Activated naive CD8-positive, alpha-beta T cell treated with anti-CD3 and anti-CD28 coated beads, Interleukin-2, amount 10 ng/mL, durations not matched to agents 7 days and 5 days (primary cell): ENCODE measurements around the gene BEND6. TPM values are rescaled to one million over a fixed set of nuclear protein-coding genes. Genes with fewer than 3 reads are reported as not detected.

Experiments
- ATAC-seq: fragments of 150-1000 bp; cut with Tn5 transposase; one replicate; pipeline ENCODE4 v1.10.0; 2021; ENCODE audit warnings: low read depth, moderate library complexity
- POLR2A ChIA-PET: fragments of 350-600 bp; sonication (Branson Sonifier 250); formaldehyde crosslinking; loops from one replicate; lab custom pipeline; 2021; ENCODE audit warnings: antibody characterized with exemption; lab: Charles Lee
- DNase-seq: peaks from one replicate; pipeline ENCODE4 v3.0.0; 2021
- H3K27ac Mint-ChIP-seq: one replicate; pipeline ENCODE4 v1.8.0; 2022; ENCODE audit warnings: mild to moderate bottlenecking, mixed read lengths
- H3K27me3 Mint-ChIP-seq: one replicate; pipeline ENCODE4 v1.8.0; 2022; ENCODE audit warnings: mild to moderate bottlenecking, moderate library complexity, mixed read lengths
- H3K36me3 Mint-ChIP-seq: one replicate; pipeline ENCODE4 v1.8.0; 2021; ENCODE audit warnings: mild to moderate bottlenecking, mixed read lengths
- H3K4me1 Mint-ChIP-seq: one replicate; pipeline ENCODE4 v1.8.0; 2021; ENCODE audit warnings: mixed read lengths
- H3K4me3 Mint-ChIP-seq: one replicate; pipeline ENCODE4 v1.8.0; 2022; ENCODE audit warnings: mild to moderate bottlenecking, moderate library complexity, mixed read lengths
- H3K9me3 Mint-ChIP-seq: one replicate; pipeline ENCODE4 v1.8.0; 2021; ENCODE audit warnings: mixed read lengths
- total RNA-seq, 2 experiments: library from RNA; stranded (reverse); gene quantifications; one replicate each; pipeline ENCODE4 v1.2.3, GENCODE V29; 2021

The BEND6 gene
- total RNA-seq, 2 experiments from 2014 or later = not detected

DNA sequence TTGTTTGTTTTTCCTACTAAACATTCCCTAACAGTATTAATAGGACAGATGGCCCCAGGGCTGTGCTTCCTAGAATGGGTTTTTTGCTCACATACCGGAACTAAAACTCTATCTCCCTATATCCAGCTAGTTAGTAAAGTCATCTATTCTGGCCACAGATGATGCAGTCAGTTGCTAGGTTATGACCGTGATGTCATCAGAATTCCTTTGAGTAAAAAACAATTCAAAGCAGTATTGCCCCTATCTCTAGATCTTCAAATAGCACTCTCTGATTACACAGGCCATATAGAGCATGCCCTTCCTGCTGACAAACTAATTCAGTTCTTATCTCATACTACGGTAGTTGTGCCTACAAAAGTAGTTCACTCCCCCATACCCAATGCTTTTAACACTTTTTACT lies 117.2 kb downstream of the BEND6 start:
- DNase-seq = no peak
- no peaks in the 10 kb centered on the region for H3K4me1 Mint-ChIP-seq
- no peak overlapping the region for H3K27ac Mint-ChIP-seq
- no peaks in the 10 kb centered on the region for H3K27me3 Mint-ChIP-seq
- H3K36me3 Mint-ChIP-seq = peaks cover 12% of the 10 kb centered on the region
- H3K4me3 Mint-ChIP-seq = no peak overlapping the region
- no peak for ATAC-seq
- POLR2A ChIA-PET = no interaction called here
- H3K9me3 Mint-ChIP-seq = no peaks in the 10 kb centered on the region

DNA sequence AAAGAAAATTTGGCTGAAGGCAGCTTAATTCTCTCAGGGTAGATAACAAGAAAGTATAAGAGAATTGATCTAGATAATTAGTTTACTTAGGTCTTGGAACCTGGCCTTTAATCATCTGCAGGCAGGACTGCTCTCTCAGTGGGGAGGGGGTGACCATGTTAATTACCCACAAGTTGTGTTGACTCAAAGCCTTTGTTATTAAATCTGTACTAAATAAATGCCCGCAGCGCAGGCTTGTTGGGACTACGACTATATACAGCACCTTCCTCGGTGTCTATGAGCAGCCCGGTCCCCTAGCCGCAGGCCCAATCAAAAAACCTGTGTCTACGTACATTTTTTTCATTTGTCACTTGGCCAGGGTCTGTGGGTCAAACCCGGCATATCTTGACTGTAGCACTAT lies 119.5 kb downstream of the BEND6 start:
- Mint-ChIP-seq H3K27ac (no peak overlapping the region), H3K4me3 (no peak overlapping the region), H3K9me3 (peaks cover 4% of the 10 kb centered on the region), H3K4me1 (no peaks in the 10 kb centered on the region), H3K27me3 (no peaks in the 10 kb centered on the region), H3K36me3 (peaks cover 11% of the 10 kb centered on the region)
- POLR2A ChIA-PET = no interaction called here
- ATAC-seq = no peak
- no peak for DNase-seq

DNA sequence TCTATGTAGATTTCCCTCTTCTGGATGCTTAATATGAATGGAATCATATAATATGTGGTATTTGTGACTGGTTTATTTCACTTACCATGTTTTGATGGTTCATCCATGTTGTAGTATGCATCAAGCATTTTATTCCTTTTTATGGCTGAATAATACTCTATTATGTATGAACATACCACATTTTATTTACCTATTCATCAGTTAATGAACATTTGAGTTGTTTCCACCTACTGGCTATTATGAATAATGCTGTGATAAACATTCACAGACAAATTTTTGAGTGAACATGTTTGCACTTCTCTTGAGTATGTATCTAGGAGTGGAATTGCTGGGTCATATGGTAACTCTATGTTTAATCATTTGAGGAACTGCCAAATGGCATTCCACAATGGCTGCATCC lies 120.2 kb downstream of the BEND6 start:
- Mint-ChIP-seq H3K4me1 (no peaks in the 10 kb centered on the region), H3K36me3 (peaks cover 7% of the 10 kb centered on the region), H3K9me3 (peaks cover 4% of the 10 kb centered on the region), H3K27me3 (no peaks in the 10 kb centered on the region), H3K27ac (no peak overlapping the region), H3K4me3 (no peak overlapping the region)
- ATAC-seq = no peak
- POLR2A ChIA-PET = no interaction called here
- no peak for DNase-seq

Other genes with a start within 250 kb of the BEND6 start
- gene KIAA1586, start 91.6 kb downstream of the BEND6 start, total RNA-seq = 10 to 100 TPM; 15.1 to 16.4 TPM
- gene ZNF451, start 135.1 kb downstream of the BEND6 start, total RNA-seq = 10 to 100 TPM; 68.0 to 68.2 TPM
- gene BAG2, start 217.2 kb downstream of the BEND6 start, total RNA-seq = 1 to 10 TPM; 7.3 to 7.6 TPM